GM18858 (cell line): ENCODE data around the gene HNRNPA3.
"Not testable (repeated sequence)": the region's sequence is repeated elsewhere in the genome, so short reads cannot be mapped to it uniquely, and the experiment has no call there.

Experiments
- ATAC-seq: cut with Tn5 transposase; IDR thresholded peaks from one replicate; pipeline ENCODE4 v1.9.1; 2021; ENCODE audit not compliant: unreplicated experiment

Gene HNRNPA3

DNA sequence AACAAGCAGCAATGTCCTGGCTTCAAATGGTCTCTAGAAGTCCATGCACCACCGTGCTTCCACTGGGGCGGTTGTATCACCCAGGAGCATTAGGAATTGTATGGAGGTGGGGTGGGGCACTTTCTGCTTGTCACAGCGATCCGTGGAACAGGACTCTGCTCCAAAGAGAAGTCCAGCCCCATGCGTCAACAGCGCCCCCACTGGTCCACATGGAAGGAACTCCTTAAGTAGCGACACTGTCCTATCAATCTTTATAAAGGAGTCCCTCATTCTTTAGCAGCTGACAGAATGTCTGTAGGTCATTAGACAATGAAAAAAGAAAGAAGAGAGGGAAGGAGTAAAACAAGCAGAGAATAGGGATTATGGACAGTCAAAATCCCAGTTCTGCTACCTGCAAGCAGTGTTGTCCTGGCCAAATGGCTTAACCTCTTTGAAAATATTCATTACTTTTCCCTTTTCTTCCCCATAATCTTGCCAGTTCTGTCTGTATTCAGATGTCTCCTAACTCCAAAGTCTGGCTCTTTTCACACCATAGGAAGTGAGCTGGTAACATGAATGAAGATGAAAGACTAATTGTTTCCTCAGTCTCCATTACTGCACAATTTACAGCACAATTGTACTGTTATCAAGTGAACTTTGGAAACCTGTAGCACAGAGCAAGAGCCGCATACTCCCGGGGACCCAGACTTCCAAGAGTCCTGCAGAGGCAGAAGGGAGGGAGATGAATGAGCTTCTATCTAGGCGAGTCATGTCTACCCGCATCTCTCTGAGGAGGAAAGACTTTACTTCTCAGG lies 42.0 kb downstream of the HNRNPA3 start:
- no peak for ATAC-seq

DNA sequence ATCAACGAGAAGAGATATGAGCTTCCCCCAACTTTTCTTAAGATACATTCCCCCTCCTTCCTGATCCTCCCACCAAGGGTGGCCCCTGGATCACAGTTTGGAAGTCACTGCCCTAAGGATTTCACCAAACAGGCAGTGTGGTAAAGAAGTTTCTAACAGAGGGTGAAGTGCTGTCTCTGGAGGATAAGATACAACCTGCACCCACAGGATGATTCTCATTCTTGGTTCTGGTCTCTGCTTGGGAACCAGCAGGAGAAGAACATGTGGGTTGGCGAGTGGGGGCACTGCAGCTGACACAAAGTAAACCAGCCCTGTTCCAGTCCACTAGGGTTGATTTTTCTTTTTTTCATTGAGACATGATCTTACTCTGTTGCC lies 42.6 kb downstream of the HNRNPA3 start:
- no peak for ATAC-seq

GRCh38 chr2:177256026-177256425 lies 43.4 kb downstream of the HNRNPA3 start:
- ATAC-seq = no peak

DNA sequence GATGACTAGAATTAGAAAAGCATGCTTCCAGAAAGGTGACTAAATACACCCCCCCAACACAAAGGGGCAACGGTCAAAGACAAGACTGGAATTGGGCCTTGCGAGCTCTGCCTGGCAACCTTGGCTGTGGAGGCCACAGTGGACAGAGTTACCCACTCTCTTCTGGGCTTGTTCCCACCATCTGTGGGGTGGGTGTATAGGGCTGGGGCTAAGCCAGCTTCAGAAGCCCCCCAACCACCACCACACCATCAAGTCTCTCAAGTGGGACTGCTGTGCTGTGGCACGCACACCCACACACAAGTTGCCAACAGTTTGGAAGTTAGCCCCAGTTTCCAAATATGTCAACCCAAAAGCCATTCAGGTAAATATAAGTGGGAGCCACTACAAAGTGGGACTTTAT lies 44.1 kb downstream of the HNRNPA3 start:
- ATAC-seq = no peak

- ATAC-seq = no peak
Measured at GRCh38 chr2:177257471-177257870, 44.9 kb downstream of the HNRNPA3 start.

GRCh38 chr2:177258059-177258458 lies 45.5 kb downstream of the HNRNPA3 start:
- ATAC-seq = no peak

GRCh38 chr2:177260379-177260778 lies 47.8 kb downstream of the HNRNPA3 start:
- no peak for ATAC-seq

GRCh38 chr2:177261116-177262060 lies 48.8 kb downstream of the HNRNPA3 start:
- no peak for ATAC-seq

GRCh38 chr2:177262092-177262491 lies 49.5 kb downstream of the HNRNPA3 start:
- no peak for ATAC-seq

DNA sequence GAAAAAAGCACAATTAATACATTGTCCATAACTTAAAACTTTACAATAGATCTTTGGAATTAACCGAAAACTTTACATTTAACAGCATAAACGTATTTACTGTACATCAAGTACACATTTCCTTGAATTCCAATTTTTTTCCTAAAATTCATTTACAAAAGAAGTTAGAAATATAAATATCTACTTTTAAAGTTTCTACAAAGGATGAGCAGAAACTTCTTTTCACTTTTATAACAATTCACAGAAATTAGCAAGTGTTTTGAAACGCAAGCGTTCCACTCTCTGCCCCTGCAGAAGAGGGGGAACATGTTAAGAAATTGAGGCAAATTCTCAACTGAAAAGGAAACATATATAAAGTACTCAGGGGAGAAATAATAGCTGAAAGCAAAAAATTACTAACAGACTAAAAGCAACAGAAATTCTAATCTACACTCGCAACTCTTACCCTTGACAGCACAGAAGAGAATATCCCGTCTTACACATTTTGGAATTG lies 50.4 kb downstream of the HNRNPA3 start:
- no peak for ATAC-seq

GRCh38 chr2:177263451-177264208 lies 51.0 kb downstream of the HNRNPA3 start:
- peak; percentile 29 for ATAC-seq

- ATAC-seq = peak; percentile 8
Measured at GRCh38 chr2:177264209-177264692, 51.7 kb downstream of the HNRNPA3 start.

DNA sequence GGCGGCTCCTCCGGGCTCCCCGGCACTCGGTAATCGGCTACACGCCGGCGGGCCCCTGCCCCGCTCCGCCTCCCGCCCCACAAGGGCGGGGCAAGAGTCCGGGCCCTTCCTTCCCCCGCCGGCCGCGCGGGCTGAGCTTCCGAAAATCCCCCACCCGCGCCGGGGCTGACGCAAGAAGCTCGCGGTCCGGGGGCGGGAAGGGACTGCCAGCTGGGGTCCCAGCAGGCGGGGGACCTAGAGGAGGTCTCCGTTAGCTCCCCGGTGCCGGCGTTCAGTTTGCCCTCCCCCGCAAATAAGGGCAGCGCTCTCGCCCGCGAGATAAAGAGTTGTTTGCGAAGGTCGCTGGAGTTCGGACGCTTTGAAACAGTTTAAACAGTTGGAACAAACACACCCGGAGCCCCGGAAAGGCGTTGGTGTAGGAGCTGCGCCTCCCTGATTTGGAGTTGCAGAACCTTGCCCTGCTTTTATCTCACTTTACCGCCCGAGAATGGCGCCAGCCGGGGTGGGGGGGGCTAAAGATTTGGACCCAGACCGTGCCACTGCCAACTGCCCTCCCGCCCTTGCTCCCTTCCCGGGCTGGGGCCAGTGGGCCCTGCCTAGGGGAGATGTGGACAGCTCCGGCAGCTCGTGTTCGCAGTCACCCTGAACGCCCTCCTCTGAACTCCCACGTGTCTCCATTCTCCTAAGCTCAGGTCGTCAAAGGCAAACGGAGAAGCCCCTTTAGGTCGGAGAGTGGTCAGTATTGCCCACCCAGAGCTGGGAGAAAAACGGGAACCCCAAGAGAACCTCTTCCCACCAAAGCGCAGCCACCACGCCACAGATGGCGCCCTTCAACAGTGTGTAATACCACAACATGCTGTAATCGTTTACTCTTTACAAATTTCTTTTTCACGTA lies 52.3 kb downstream of the HNRNPA3 start, which contains the start of gene NFE2L2:
TSS of gene NFE2L2 (minus strand) at position 35 of the 895 bp plus-strand sequence. CDS start 151 bp downstream, outside the sequence.
- peak; percentile 48 for ATAC-seq

DNA sequence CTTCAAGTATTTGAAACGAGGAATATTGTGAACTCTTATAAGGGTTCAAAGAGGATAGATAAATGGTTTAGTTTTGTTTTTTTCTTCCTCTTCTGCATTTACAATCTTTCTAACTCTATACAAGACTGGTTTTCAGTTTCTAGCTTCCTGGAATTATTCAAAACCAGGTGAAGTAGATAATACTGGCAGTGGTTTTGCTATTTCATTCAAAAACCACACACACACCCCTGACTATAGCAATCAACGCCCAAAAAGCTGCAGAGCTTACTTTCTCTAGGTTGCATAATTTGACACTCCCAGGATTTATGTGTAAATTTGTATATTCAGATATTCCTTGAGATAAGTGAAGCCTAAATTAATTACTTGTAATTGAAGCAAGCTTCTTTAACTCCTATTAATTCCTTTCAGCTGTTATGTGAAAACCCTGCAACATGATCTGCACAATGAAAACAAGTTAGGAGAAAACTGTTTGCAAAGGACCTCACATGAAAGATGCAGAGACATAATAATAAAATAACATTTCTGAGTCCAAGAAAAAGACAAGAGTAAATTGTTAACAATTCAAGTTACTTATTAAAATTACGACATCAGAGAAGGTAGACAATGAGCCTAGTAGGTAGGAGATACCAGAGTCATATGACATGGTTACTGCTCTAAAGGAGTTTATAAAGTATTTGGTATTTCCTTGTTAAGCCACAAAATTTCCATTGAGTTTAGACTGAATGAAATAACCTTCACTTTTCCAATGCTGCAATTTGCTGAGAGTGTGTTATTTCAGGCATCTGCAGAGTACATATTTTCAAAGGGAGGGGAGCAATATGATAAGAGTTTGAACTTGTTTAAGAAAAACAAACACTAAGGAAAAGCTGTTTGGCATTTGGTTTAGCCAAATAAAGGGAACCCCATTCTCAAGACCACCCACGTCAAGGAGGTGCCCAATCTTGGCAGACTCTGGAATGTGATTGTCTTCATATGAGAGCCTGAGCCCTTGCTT lies 53.5 kb downstream of the HNRNPA3 start:
- no peak for ATAC-seq

DNA sequence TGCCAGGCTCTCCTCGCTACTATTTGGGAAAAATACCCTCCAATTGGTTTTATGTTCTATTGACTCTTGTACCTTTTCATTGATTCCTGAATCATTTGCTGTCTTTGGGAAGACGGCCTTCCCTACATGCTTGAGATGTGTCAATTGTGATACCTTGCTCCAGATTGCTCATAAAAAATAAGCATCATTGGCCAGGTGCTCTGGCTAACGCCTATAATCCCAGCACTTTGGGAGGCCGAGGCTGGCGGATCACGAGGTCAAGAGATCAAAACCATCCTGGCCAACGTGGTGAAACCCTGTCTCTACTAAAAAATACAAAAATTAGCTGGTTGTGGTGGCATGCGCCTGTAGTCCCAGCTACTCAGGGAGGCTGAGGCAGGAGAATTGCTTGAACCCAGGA lies 54.4 kb downstream of the HNRNPA3 start:
- not testable (repeated sequence) for ATAC-seq

- no peak for ATAC-seq
Measured at GRCh38 chr2:177268187-177268871, 55.7 kb downstream of the HNRNPA3 start.

- ATAC-seq = no peak
Measured at GRCh38 chr2:177268901-177269300, 56.3 kb downstream of the HNRNPA3 start.

DNA sequence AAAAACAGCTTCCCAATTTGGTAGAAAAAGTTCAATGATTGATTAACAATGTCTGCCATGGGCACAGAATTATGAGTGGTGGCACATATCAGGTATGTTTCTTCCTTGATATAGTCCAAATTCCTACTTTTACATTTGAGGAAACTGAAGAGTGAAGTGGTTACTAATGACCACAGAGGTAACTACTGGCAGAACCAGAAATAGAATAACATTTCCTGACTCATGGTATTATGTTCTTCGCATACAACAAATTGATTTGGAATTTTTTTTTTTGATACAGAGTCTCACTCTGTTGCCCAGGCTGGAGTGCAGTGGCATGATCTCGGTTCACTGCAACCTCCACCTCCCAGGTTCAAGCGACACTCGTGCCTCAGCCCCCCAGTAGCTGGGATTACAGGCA lies 57.9 kb downstream of the HNRNPA3 start:
- ATAC-seq = no peak
